HG02852 (cell line): ENCODE data around the gene PTPN5.
A peak's percentile ranks its signal among the peaks of the same experiment; 100 is the strongest.

ENCODE experiments used
- ATAC-seq: cut with Tn5 transposase; IDR thresholded peaks from one replicate; pipeline ENCODE4 v1.9.1; 2021; ENCODE audit warnings: mild to moderate bottlenecking, moderate library complexity; ENCODE audit not compliant: unreplicated experiment

Gene PTPN5

DNA sequence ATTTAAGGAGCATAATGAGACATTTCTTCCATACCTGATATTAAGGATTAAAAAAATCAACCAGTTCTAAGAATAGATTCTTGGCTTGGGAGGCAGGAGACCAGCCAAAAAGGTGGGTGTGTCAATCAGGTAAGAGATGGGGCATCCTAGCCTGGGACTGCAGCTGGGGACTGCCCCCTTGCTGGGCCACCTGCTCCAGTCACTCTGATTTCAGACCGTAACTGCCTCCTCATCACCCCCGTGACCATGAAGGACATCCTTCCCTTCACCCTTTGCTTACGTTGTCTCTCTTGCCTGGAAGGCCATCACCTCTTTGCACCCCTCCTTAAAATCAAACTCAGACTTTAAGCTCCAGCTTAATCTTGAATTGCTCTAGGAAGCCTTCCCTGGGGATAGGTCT, 17.9 kb downstream of the PTPN5 start:
- ATAC-seq = no peak

DNA sequence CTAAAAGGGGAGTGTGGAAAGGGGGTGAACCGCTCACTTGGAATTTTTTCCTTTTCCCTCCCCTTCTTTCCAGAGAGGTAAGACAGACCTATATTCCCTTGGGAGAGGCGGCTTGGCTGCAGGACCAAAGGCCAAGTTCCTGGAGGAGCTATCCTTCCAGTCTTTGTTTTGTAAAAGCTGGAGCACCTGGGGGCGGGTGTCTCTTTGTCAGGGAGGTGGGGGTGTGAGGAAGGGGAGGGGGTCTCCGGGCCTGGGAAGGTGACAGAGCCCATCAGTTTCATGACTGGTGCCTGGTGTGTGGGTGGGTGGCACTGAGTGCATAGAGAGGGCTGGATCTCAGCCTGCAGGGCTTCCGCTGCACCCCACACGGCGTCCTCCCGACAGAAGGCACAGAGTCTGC, 18.5 kb downstream of the PTPN5 start:
- ATAC-seq = no peak

DNA sequence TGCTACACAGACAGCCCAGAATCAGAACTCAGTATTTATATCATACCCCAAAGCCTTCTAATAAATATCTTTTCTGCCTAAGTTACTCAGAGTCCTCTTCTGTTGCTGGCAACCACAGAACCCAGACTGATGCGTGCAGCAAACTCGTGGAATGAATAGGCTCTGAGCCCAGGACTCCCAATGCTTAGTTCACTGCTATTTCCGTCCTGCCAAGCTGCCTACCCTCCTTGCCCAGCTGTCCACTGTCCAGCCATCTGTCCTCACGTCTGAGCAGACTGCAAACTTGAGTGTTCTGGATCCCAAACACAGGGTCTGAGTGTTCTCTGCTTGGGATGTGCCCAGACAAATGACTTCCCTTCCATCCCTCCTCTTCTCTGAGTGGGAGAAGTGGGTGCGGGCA, 19.4 kb downstream of the PTPN5 start:
- ATAC-seq = no peak

DNA sequence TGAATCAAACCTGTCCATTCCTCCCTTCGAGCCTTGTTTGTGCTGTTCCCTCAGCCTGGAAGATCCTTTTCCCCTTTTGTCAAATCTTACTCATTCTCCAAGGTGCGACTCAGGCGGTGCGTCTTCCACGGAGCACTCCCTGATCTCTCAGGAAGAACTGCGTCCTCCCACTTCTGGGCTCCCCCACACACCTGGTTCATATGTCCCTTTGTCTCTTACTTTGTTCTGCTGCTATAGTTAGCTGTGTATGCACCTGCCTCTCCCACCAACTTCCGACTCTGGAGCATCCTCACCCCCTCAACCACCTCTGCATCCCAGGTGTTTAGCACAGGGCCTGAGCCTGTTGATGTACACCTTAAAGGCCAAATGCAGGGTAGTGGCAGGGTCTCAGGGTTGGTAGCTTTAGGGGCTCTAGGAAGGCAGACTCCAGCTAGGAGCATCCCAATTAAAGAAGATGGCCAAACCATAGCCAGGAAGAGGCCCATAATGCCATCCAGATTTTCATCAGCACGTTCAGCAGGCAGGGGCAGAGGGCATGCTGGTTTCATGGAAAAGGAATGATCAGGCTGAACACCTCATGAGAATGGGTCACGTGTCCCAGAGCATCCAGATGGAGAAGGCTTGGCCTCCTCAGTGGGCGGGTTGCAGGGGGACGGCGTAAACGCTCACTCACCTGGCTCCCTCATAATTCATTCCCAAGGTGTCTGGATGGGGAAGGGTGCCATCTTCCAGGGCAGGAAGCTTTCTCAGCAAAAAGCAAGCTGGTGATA, 20.1 kb downstream of the PTPN5 start:
- no peak for ATAC-seq

DNA sequence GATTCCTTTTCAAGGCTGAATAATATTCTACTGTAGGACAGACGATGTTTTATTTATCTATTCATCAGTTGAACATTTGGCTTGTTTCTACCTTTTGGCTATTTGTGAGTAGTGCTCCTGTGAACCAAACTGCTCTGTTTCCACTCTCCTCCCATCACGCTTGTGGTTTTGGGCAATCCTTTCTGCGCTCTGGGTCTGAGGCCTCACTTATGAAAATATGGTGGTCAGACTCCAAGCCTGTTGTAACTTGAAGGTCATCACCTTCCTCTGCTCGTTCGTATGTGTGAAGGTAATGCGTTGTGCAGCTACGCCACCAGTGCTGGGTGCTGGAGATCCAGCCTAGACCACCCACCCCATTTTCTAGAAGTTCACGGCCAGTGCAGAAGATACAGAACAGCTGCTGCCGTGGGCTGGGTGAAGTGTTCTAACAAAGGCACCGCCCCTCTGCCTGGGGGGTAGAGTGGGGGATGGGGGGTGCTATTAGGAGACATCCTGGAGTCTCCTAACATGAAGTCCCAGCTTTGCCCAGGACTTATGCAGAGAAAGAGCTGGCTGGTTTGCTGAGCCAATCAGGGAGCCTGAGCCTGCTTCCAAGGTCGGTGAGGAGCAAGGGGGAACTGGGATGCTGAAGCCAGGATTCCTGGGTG, 21.0 kb downstream of the PTPN5 start:
- ATAC-seq = no peak

DNA sequence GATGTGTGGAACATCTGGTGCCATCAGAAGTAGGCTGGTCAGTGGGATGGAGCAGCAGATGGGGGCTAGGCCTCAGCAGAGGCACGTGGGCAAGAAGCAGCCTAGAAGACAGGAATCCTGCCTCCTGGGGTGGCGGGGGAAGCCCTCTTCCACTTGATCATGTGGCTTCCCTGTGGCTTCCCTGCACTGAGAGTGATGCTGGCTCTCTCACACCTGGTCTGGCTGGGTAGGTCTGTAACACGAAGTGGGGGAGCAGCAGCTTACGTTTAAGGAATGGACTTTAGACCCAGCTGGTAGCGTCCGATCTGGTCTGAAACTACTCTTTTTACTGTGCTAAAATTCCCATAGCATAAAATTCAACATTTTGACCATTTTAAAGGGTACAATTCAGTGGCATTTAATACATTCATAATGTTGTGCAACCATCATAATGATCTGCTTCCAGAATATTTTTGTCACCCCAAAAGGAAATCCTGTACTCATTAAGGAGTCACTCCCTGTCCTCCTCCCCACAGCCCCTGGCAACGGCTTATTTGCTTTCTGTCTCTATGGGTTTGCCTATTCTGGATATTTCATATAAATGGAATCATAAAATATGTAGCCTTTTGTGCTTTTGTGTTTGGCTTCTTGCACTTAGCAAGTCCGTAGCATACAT, 21.7 kb downstream of the PTPN5 start:
- ATAC-seq = peak; percentile 66

DNA sequence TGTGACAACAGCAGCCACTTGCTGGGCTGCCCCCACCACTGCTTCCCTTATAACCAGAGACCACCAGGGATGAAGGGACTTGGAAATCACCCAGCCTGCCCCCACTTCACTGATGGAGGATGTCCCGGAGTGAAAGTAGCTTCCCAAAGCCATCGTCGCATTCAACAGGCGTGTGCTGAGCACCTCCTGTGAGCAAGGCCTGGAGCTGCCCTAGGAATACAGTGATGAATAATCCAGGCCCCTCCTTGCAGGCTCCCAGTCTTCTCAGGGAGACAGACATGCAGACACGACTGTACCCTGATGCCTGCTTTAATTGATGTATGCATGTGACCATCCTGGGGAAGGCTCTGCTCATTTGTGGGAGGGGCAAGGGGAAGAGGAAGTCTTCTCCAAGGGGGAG, 22.6 kb downstream of the PTPN5 start:
- ATAC-seq = no peak

DNA sequence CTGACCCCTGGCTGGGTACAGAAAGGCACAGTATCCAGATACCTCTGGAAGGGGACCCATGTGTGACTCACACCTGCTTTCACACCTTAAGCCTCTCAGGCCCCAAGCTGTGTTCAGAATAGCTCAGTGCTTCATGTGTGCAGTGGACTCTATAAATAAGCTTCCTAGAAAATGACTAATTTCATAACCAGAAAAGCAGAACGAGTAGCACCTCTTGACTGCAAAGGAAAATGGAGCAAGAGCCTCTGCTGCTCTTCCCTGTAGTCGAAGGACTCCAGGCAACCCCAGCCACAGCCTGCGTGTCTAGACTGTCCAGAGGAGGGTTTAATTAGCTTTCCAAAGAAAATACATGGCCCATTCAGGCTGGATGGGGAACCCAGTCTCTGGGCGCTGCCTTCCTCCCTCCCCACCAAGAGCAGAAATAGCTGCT, 23.1 kb downstream of the PTPN5 start:
- ATAC-seq = peak; percentile 81

DNA sequence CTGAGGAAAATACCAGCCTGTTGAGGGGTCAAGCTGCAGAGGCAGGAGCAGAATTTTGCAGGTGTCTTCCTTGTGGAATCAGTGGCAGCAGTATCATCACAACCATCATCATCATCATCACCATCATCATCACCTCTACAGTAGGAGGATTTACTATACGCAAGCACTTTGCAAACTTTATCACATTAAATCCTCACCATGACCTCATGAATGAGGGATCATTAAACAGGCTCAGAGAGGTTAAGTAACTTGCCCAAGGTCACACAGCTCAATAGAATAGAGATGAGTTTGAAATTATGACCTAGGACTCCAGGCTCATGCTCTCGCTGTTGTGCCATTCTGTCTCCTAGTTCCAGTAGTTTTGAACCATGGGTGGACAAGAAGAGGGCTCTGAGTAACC, 25.6 kb downstream of the PTPN5 start:
- ATAC-seq = no peak

DNA sequence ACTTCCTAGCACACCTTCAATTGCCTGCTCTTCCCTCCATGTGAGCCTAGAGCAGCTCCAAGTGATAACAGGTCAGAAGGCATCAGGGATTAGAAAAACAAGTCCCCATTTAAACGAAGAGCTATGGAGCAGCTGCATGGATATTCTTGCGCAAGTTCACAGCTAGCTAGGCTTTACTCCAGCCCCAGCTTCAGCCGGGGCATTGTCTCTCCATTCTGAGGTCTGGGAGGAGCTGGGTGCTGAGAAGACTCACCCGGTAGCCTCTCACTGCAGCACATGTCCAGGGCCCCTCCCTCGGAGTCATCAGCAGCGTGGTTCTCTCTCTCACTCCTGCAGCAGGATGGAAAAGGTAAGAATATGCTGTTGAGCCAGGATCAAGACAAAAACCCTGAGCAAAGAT, 26.0 kb downstream of the PTPN5 start:
- ATAC-seq = no peak

DNA sequence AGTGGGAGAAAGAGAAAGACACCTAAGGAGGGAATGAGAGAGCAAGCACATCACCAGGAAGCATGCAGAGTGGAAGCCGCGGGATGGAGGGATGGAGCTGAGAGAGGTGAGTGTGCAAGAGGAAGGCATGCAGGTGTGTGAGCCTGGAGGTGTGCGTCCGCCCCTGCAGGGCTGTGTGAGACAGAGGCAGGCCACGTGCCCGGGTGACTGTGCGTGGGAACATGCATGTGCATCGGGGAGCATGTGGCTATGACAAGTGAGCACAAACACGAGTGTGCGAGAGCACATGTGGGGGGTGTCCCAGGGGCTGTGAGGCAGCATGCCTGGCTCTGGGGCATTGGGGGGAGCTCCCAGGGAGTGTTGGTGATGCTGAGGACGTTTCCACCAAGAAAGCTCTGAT, 29.9 kb downstream of the PTPN5 start:
- no peak for ATAC-seq

DNA sequence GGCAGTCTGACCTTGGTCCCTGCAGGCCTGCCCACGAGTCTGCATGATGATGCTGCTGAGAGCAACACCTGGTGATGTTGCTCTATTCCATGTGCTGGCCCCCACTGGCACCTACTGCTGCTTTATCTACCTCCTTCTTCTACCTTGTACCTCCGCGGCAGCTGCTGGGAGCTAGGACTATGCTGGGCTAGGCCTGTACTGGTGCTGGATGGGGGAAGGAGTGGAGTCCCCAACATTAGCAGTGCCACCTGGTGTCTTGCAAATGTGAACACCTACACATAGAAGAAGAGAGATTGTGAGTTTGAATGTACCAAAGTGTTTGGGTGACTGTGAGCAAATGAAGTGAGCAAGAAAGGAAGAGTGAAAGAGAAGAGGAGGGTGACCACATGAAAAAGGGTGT, 30.5 kb downstream of the PTPN5 start:
- no peak for ATAC-seq

DNA sequence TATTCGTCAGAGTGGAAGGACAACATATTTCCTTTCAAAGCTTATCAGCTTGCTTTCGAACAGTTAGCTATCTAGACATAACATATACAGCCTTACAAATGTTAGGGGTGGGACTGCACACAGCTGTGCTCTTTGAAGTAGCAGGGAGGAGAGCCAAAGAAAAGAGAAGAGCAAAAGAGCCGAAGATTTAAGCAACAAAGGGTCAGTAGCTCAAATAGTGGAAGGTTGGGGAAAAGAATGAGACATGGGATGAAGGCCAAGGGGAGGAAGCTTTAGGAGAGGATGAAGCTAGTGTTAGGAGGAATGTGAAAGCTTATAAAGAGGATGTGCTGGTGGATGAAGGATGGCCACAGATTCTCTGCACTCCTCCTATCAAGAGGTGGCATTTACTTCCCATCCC, 33.8 kb downstream of the PTPN5 start:
- ATAC-seq = no peak

DNA sequence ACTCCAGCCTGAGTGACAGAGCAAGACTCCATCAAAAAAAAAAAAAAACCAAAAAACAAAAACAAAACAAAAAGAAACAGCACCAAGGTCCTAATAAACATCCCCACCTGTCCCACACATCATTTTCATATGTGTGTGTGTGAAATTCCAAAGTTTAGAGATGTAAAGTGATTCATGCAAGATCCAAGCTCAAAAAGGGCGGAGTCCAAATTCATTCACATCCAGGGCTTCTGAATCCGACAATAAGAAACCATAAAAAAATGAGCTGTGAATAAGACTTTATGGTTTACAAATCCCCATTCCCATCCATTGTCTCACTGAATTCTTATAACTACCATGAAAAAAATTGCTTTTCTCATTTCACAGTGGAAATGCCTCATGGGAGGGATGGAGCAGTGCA, 34.7 kb downstream of the PTPN5 start:
- no peak for ATAC-seq

DNA sequence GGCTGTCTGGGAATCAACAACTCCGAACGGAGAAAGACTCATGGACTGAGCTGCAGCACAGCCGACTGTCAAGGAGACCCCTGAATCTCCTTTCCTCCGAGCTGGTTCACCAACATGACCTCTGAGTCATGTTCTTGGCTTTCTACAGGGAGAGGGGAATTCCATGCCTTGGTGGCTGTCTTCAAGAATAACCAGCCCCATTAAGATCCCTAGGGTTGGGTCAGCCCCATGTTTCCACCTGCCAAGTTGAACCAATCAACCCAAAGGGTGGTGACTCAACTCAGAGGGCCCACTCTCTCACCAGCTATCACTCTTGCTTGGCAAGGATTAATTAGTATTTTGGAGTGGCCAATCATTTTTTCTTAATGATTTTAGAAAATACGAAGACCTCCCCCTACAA, 37.3 kb downstream of the PTPN5 start:
- ATAC-seq = no peak

DNA sequence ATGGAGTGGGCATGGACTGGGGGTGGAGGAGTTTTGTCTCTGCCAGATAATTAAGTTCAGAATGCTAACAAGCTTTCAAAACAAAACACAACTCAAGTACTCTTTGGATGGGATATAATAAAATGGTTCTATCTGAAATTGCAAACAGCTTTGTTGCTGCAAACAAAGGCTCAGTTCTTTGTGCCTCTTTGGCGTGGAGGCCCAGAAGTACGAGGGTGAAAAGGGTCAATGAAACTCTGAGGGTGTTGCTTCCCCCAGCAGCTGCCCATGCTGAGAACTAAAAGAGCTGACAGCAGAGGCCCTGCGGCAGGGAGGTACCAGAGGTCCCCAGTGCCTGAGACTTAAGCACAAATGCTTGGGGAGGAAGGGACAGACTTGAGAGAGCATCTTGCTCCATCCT, 39.1 kb downstream of the PTPN5 start:
- ATAC-seq = no peak

DNA sequence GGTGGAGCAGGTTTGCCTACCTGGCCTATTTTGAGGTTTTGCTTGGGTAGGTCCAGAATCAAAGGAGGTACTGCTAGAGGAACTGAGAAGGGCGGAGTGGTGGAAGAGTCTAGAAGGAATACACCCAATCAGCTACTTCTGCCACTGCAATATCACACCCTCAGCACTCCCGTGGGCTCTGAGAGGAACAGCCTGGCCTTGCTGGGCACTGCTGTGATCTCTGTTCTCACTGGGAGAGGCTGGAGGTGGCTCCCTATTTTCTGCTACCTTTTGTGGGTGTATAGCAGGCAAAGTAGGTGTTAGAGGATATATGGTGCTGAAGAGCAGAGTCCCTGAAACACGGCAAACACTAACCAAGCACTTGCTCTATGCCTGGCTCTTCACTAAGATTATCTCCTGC, 40.7 kb downstream of the PTPN5 start:
- no peak for ATAC-seq

DNA sequence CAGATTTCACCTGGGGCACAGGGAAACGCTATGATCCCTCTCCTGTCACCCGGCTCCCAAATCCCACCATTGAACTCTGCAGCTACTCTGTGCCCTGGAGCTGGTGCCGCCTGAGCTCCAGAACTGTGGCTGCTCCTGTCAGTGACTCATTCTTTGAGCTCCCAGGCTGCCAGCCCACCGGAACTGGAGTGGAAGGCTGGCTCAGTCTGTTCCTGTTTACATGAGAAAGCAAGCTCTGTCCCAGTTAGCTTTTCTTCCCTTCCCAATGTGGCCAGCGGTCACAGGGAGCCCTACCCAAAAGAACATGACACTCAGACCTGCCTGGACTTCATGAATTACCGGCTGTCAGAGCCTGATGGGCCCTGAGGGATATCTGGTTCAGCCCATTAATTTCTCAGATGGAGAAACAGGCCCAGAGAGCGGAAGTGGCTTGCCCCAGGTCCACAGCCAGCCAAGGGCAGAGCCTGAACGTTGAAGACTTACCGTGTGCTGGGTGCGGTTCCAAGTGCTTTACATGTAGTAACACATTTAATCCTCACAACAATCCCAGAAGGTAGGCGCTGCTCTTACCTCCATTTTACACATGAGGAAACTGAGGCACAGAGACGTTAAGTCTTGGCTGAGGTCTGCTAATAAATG, 41.8 kb downstream of the PTPN5 start:
- ATAC-seq = no peak

DNA sequence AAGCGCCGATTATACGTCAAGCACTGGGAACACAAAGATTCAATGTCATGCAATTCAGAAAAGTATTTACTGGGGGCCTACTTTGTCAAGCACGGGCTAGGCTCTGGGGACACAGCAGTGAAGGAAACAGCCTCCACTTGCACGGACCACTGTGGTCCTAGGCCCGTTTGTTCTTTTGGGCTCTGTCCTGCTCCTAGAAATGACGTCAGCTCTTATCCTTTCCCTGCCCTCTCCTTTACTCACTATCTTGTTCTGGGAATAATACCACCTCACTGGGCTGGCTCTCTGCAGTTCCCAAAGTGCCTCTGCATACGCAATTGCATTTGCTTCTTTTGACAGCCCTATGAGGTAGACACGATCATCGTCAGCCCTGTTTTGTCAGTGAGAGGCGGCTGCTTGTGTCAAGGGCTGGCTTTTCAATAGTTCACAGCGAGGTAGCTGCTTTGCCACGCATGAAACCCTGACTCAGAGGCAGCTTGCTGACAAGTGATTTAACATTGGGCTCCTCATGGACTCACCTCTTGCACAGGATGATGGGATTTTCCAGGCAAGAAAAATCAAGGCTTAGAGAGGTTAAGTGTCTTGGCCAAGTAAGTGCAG, 42.7 kb downstream of the PTPN5 start:
- no peak for ATAC-seq

DNA sequence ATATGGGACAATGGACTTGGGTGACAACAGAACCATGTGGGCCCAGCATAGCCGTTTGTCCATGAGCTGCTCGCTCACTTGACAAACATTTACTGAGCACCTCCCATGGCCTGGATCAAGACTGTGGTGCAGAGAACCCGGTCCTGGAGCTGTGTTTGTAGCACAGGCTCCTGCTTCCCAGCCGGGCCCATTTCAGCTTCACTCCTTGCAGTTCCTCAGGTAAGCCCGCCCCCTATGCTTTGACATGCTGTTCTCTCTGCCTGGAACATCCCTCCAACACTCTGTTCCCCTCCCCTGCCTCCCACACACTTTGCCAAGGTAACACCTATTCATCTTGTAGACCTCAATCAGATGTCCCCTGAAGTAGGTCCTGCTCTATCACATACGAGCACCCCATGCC, 46.3 kb downstream of the PTPN5 start:
- no peak for ATAC-seq

DNA sequence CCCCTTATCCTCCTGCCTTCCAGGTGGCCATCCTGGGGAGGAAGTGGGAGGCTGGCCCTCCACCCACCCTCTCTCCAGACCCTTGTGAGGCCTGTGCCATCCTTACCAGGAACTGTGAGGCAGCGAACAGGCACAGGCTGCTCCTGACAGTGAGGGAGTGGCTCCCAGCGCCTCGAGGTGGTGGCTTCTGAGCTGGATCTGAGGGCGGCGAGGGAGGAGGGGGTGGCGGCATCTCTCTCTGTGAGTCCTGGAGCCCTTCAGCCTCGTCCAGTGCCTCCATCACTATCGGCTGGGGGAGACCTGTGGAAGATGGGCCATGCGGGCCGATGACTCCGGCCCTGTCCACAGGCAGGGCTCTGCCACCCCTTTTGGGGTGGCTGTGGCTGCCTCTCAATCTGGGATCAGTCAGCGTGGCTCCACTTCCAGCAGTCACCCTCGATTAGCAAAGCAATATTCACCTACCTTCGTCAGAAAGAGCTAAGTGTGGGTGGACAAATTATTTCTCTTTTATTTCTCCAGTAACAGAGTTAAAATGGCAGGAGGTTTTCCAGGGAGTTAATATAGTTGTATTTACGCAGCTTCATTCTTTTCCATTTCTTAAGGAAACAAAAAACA, 47.6 kb downstream of the PTPN5 start:
- ATAC-seq = no peak
